Iris pigment epithelial cell (primary cell): ENCODE data around the gene RNF212.

Source experiments
- DNase-seq: peaks from one replicate; pipeline ENCODE4 v3.0.0-alpha.2; 2011; ENCODE audit warnings: low read depth

The RNF212 gene

GRCh38 chr4:1115528-1116293 lies 2.3 kb upstream of the RNF212 start:
- DNase-seq, result peak; percentile 34

- DNase-seq, result no peak
These were observed 562 bp downstream of the RNF212 start for GRCh38 chr4:1112821-1113182.

GRCh38 chr4:1112174-1112820 lies 1.1 kb downstream of the RNF212 start:
- DNase-seq, result no peak

- DNase-seq, result no peak
These were observed 2.0 kb downstream of the RNF212 start for GRCh38 chr4:1111259-1111809.

GRCh38 chr4:1109898-1110506 lies 3.4 kb downstream of the RNF212 start:
- no peak for DNase-seq

- DNase-seq, result no peak
These were observed 4.0 kb downstream of the RNF212 start for GRCh38 chr4:1109333-1109732.

GRCh38 chr4:1105662-1106061 lies 7.7 kb downstream of the RNF212 start:
- peak; percentile 21 for DNase-seq

GRCh38 chr4:1105067-1105466 lies 8.3 kb downstream of the RNF212 start:
- DNase-seq, result no peak

- DNase-seq, result no peak
These were observed 8.7 kb downstream of the RNF212 start for GRCh38 chr4:1104647-1105046.

GRCh38 chr4:1099684-1100335 lies 13.6 kb downstream of the RNF212 start:
- DNase-seq, result no peak

GRCh38 chr4:1099270-1099669 lies 14.1 kb downstream of the RNF212 start:
- DNase-seq, result no peak

GRCh38 chr4:1098311-1098925 lies 14.9 kb downstream of the RNF212 start:
- DNase-seq, result no peak

GRCh38 chr4:1097553-1097952 lies 15.8 kb downstream of the RNF212 start:
- DNase-seq, result no peak

GRCh38 chr4:1096841-1097240 lies 16.5 kb downstream of the RNF212 start:
- DNase-seq, result no peak

GRCh38 chr4:1094336-1094690 lies 19.1 kb downstream of the RNF212 start:
- no peak for DNase-seq

- no peak for DNase-seq
These were observed 19.7 kb downstream of the RNF212 start for GRCh38 chr4:1093391-1094335.

GRCh38 chr4:1092983-1093361 lies 20.4 kb downstream of the RNF212 start:
- no peak for DNase-seq

- no peak for DNase-seq
These were observed 21.1 kb downstream of the RNF212 start for GRCh38 chr4:1092026-1092982.

- no peak for DNase-seq
These were observed 21.8 kb downstream of the RNF212 start for GRCh38 chr4:1091561-1091995.
